DND-41 (cell line): ENCODE measurements around the gene FAM50A.

Source experiments
- ATAC-seq: fragments of 200-7000 bp; cut with Tn5 transposase; 3 replicates; pipeline ENCODE4 v1.9.1; 2021; ENCODE audit warnings: low read depth; ENCODE audit not compliant: insufficient read depth
- DNase-seq: peaks from one replicate; pipeline ENCODE4 v3.0.0-alpha.2; 2020
- H2AFZ ChIP-seq: 2 replicates; pipeline ENCODE4 v1.6.0; 2012; ENCODE audit warnings: low read depth, low read length
- H3K27ac ChIP-seq: 2 replicates; pipeline ENCODE4 v1.5.1; 2012; ENCODE audit warnings: low read length, inconsistent platforms
- H3K27me3 ChIP-seq: fragments of 200-600 bp; sonication (generic); 2 replicates; pipeline ENCODE4 v1.6.0; 2012; ENCODE audit warnings: low read length, mild to moderate bottlenecking, inconsistent platforms; ENCODE audit not compliant: insufficient read depth, poor library complexity
- H3K36me3 ChIP-seq: 2 replicates; pipeline ENCODE4 v1.5.1; 2012; ENCODE audit warnings: low read length, inconsistent platforms; ENCODE audit not compliant: insufficient read depth
- H3K4me1 ChIP-seq: 2 replicates; pipeline ENCODE4 v1.5.1; 2012; ENCODE audit warnings: mild to moderate bottlenecking, low read length; ENCODE audit not compliant: insufficient read depth
- H3K4me2 ChIP-seq: 2 replicates; pipeline ENCODE4 v1.6.0; 2012; ENCODE audit warnings: mild to moderate bottlenecking, moderate library complexity, low read length, inconsistent platforms; ENCODE audit not compliant: insufficient read depth
- H3K4me3 ChIP-seq, 2 experiments: fragments of 200-600 bp in 1 of 2; shearing (Covaris generic) in 1 of 2; 2 replicates each; pipeline ENCODE4 v1.5.1; 2012 to 2016; ENCODE audit warnings: inconsistent platforms in 2 of 2, low read length in 2 of 2, mild to moderate bottlenecking in 2 of 2, low read depth in 1 of 2, moderate library complexity in 1 of 2
- H3K79me2 ChIP-seq: 2 replicates; pipeline ENCODE4 v1.6.0; 2012; ENCODE audit warnings: low read length, inconsistent platforms; ENCODE audit not compliant: insufficient read depth
- H3K9ac ChIP-seq: 2 replicates; pipeline ENCODE4 v1.6.0; 2012; ENCODE audit warnings: low read depth, mild to moderate bottlenecking, inconsistent platforms, low read length, moderate library complexity
- H3K9me3 ChIP-seq: 2 replicates; pipeline ENCODE4 v1.5.1; 2012; ENCODE audit warnings: low read length, moderate library complexity, mild to moderate bottlenecking, inconsistent platforms; ENCODE audit not compliant: insufficient read depth, severe bottlenecking
- H4K20me1 ChIP-seq: 2 replicates; pipeline ENCODE4 v1.6.0; 2012; ENCODE audit warnings: low read length; ENCODE audit not compliant: insufficient read depth
- EZH2 ChIP-seq: IDR thresholded peaks from 3 replicates; pipeline ENCODE4 v1.6.1; 2012; ENCODE audit warnings: borderline replicate concordance, low read depth, mild to moderate bottlenecking, moderate library complexity, low read length, inconsistent platforms; ENCODE audit not compliant: severe bottlenecking
- TF ChIP-seq, protein P1 (sequence below): IDR thresholded peaks from 2 replicates; pipeline ENCODE4 v1.5.1; 2012; ENCODE audit warnings: borderline replicate concordance, low read length, moderate library complexity, mild to moderate bottlenecking; ENCODE audit not compliant: poor library complexity, severe bottlenecking; ENCODE audit errors: extremely low read depth

Gene FAM50A

DNA sequence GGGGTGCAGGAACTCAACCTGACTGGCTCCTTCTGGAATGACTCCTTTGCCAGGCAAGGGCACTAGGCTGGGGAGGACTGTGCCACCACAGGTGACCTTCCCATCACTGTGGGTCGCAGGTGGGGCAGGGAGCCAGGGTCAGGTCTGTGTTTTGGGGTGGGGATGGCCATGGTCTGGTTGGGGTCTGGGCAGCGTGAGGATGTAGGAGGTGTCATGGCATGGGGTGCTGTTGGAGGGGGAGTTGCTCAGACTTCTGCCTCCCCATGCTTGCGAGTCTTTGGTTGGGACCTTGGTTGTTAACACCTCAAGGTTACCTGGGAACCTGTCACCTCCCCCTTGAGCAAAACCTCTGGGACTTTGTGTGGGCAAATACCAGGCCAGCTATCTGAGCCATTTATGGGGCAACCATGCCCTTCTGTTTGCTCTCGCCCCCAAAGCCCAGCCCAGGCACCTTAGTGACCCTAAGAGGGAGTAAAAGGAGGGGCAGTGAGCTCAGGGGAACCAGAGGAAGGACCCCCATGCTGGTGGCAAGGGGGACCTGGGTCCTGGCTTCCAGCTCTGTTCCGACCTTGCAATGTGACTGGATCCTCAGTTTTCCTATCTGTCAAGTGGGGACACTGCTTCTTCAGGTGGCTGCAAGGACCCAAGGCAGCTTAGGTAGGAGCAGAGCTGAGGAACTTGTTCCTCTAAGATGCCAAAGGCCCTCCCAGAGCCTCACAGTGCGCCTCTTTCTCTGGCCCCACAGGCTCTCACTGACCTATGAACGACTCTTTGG is 9.4 kb upstream of the FAM50A start:
- H3K4me3 ChIP-seq = no peak overlapping the region
- no peak overlapping the region for H3K27ac ChIP-seq
- H3K9ac ChIP-seq = no peak overlapping the region
- DNase-seq (no peak), ATAC-seq (no peak)
- H3K9me3 ChIP-seq = no peaks in the 10 kb centered on the region
- H3K4me2 ChIP-seq = no peak overlapping the region
- TF ChIP-seq, protein P1, sequence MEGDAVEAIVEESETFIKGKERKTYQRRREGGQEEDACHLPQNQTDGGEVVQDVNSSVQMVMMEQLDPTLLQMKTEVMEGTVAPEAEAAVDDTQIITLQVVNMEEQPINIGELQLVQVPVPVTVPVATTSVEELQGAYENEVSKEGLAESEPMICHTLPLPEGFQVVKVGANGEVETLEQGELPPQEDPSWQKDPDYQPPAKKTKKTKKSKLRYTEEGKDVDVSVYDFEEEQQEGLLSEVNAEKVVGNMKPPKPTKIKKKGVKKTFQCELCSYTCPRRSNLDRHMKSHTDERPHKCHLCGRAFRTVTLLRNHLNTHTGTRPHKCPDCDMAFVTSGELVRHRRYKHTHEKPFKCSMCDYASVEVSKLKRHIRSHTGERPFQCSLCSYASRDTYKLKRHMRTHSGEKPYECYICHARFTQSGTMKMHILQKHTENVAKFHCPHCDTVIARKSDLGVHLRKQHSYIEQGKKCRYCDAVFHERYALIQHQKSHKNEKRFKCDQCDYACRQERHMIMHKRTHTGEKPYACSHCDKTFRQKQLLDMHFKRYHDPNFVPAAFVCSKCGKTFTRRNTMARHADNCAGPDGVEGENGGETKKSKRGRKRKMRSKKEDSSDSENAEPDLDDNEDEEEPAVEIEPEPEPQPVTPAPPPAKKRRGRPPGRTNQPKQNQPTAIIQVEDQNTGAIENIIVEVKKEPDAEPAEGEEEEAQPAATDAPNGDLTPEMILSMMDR = no peak
- no peak for TF ChIP-seq EZH2
- peaks cover 18% of the 10 kb centered on the region for H4K20me1 ChIP-seq
- H2AFZ ChIP-seq = no peak overlapping the region
- peaks cover 59% of the 10 kb centered on the region for H3K36me3 ChIP-seq
- H3K27me3 ChIP-seq = no peaks in the 10 kb centered on the region
- peaks cover 41% of the 10 kb centered on the region for H3K4me1 ChIP-seq
- peaks cover 32% of the 10 kb centered on the region for H3K79me2 ChIP-seq

DNA sequence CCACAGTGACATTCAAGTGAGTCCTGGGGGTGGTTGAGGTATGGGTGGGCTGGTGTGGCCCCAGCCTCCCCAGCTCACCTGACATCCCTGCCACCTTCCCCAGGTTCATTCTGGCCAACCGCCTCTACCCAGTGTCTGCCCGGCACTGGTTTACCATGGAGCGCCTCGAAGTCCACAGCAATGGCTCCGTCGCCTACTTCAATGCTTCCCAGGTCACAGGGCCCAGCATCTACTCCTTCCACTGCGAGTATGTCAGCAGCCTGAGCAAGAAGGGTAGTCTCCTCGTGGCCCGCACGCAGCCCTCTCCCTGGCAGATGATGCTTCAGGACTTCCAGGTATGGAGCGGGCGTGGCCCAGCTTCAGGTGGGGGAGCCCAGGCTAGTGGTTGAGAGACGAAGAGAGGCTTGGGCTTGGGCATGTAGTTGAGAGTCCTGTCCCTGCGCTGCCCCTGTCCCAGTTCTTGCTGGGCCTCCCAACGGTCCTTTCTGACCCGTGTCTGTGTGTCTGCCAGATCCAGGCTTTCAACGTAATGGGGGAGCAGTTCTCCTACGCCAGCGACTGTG is 8.7 kb upstream of the FAM50A start:
- Histone ChIP-seq H3K27ac (no peak overlapping the region), H3K4me3 (no peak overlapping the region), H3K36me3 (peaks cover 65% of the 10 kb centered on the region), H2AFZ (no peak overlapping the region), H4K20me1 (peaks cover 19% of the 10 kb centered on the region), H3K79me2 (peaks cover 34% of the 10 kb centered on the region), H3K27me3 (no peaks in the 10 kb centered on the region), H3K9me3 (no peaks in the 10 kb centered on the region), H3K9ac (no peak overlapping the region), H3K4me1 (peaks cover 35% of the 10 kb centered on the region), H3K4me2 (no peak overlapping the region)
- TF ChIP-seq, protein P1 = no peak
- no peak for TF ChIP-seq EZH2
- no peak for DNase-seq
- ATAC-seq = no peak

DNA sequence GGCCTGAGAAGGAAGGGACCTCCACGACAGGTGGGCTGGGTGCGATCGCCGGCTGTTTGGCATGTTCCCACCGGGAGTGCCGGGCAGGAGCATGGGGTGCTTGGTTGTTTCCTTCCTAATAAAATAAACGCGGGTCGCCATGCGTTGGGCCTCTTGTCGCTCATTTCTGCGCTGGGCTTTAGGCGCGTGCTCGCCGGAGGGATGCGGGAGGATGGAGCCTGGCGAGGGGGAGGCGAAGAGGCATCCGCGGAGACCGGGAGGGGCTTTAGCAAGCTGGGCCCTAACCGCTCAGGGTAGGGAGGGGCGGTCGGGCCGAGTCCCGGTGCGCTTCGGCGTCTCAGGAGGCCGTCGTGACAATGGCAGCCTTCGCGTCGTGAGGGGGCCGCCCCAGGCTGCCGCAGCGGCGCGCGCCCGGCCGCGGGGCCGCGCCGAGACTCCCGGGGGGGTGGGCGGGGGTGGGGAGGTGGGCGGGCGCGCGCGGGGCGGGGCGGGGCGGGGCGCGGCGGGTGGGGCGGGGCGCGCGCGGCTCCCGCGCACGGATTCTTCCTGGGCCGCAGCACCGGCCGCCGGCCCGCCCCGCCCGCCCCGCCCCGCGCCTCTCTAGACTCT is 7.5 kb upstream of the FAM50A start:
- Histone ChIP-seq H3K9me3 (no peaks in the 10 kb centered on the region), H3K4me2 (peak overlapping the region; percentile 91), H3K79me2 (peaks cover 31% of the 10 kb centered on the region), H3K36me3 (peaks cover 75% of the 10 kb centered on the region), H2AFZ (peak overlapping the region; percentile 68), H3K27ac (peak overlapping the region; percentile 74), H4K20me1 (peaks cover 28% of the 10 kb centered on the region), H3K27me3 (no peaks in the 10 kb centered on the region), H3K4me1 (peaks cover 27% of the 10 kb centered on the region), H3K9ac (peak overlapping the region; percentile 67), H3K4me3 (peak overlapping the region in 1 of 2 experiments; percentile 73; a peak in 3 of 4 replicates)
- ATAC-seq = peak; percentile 72
- TF ChIP-seq, protein P1 = no peak
- no peak for TF ChIP-seq EZH2
- peak; percentile 60 for DNase-seq
